Stimulated activated CD8-positive, alpha-beta memory T cell treated with anti-CD3 and anti-CD28 coated beads, Interleukin-7, amount 100 ng/mL, for 24 hours (primary cell): ENCODE measurements around the gene POU2AF3.

ENCODE experiments used
- DNase-seq: peaks from one replicate; pipeline ENCODE4 v3.0.0-alpha.2; 2020; ENCODE audit warnings: low read depth

The POU2AF3 gene

GRCh38 chr11:111329306-111330204 is 31.2 kb downstream of the POU2AF3 start:
- DNase-seq: no peak

GRCh38 chr11:111330234-111330893 is 32.0 kb downstream of the POU2AF3 start:
- DNase-seq: no peak

GRCh38 chr11:111331711-111332479 is 33.5 kb downstream of the POU2AF3 start:
- DNase-seq: no peak

GRCh38 chr11:111334532-111335502 is 36.5 kb downstream of the POU2AF3 start:
- DNase-seq: no peak

GRCh38 chr11:111335549-111335948 is 37.2 kb downstream of the POU2AF3 start:
- DNase-seq: no peak

- no peak for DNase-seq
Measured at GRCh38 chr11:111336062-111336461, 37.7 kb downstream of the POU2AF3 start.

- no peak for DNase-seq
Measured at GRCh38 chr11:111336582-111337256, 38.4 kb downstream of the POU2AF3 start.

GRCh38 chr11:111339758-111340388 is 41.5 kb downstream of the POU2AF3 start:
- DNase-seq: no peak

- DNase-seq: no peak
Measured at GRCh38 chr11:111342329-111342728, 44.0 kb downstream of the POU2AF3 start.

GRCh38 chr11:111344032-111344431 is 45.7 kb downstream of the POU2AF3 start:
- DNase-seq: no peak

- DNase-seq: no peak
Measured at GRCh38 chr11:111347002-111347722, 48.8 kb downstream of the POU2AF3 start.

- no peak for DNase-seq
Measured at GRCh38 chr11:111347723-111348115, 49.4 kb downstream of the POU2AF3 start.

- no peak for DNase-seq
Measured at GRCh38 chr11:111348147-111348546, 49.8 kb downstream of the POU2AF3 start.

- no peak for DNase-seq
Measured at GRCh38 chr11:111349191-111349695, 50.9 kb downstream of the POU2AF3 start.

- DNase-seq: no peak
Measured at GRCh38 chr11:111350811-111351210, 52.5 kb downstream of the POU2AF3 start.

GRCh38 chr11:111351374-111352055 is 53.2 kb downstream of the POU2AF3 start:
- DNase-seq: no peak

- no peak for DNase-seq
Measured at GRCh38 chr11:111352231-111352746, 53.9 kb downstream of the POU2AF3 start.

- no peak for DNase-seq
Measured at GRCh38 chr11:111352935-111353710, 54.8 kb downstream of the POU2AF3 start.
